ENCODE results near the gene FREM2. TPM values are rescaled to one million over a fixed set of nuclear protein-coding genes. Genes with fewer than 3 reads are reported as not detected.

The FREM2 gene
- total and polyA plus RNA-seq, 2 of the 4 experiments (the other 2 are of a cell fraction) = not detected

GRCh38 chr13:38785490-38785889 is 98.6 kb downstream of the FREM2 start:
- Histone ChIP-seq H3K4me2 (ENCODE audit: low read depth, low read length) (no peak overlapping the region), H3K56ac (ENCODE audit: extremely low read depth, insufficient read depth, low read length) (no peak overlapping the region), H4K91ac (ENCODE audit: insufficient read depth, low read depth, low read length) (no peak overlapping the region), H3K9me3 (ENCODE audit: control insufficient read depth, insufficient read depth, low read length) (no peaks in the 10 kb centered on the region), H3K4me1 (ENCODE audit: control insufficient read depth, insufficient read depth, low read length) (no peaks in the 10 kb centered on the region), H3K18ac (ENCODE audit: low read depth, low read length) (no peak overlapping the region), H3K36me3 (ENCODE audit: control insufficient read depth, insufficient read depth, low read length) (no peaks in the 10 kb centered on the region), H3K79me1 (ENCODE audit: low read depth in 1 of 2, low read length in 2 of 2) (no peaks in the 10 kb centered on the region), H4K20me1 (ENCODE audit: insufficient read depth, low read length) (no peaks in the 10 kb centered on the region), H3K4ac (ENCODE audit: low read depth, low read length) (no peak overlapping the region), H2AFZ (replicated peaks; ENCODE audit: low read length, poor library complexity) (no peak overlapping the region), H2BK5ac (ENCODE audit: low read depth, low read length, poor library complexity, severe bottlenecking) (no peak overlapping the region), H3K4me3 (ENCODE audit: insufficient read depth, low read depth, low read length) (no peak overlapping the region), H4K8ac (ENCODE audit: low read depth in 2 of 2, low read length in 2 of 2) (no peak overlapping the region), H3K14ac (replicated peaks; ENCODE audit: low read depth, low read length) (no peak overlapping the region), H3K27ac (ENCODE audit: insufficient read depth, low read length) (no peak overlapping the region), H3K23ac (ENCODE audit: low read depth, low read length) (no peak overlapping the region), H2BK20ac (ENCODE audit: low read depth, low read length) (no peak overlapping the region), H2AK5ac (ENCODE audit: low read depth, low read length) (no peak overlapping the region), H2BK15ac (ENCODE audit: low read depth, low read length) (no peak overlapping the region), H2AK9ac (replicated peaks; ENCODE audit: low read depth, low read length, poor library complexity) (no peak overlapping the region), H4K5ac (ENCODE audit: low read depth, low read length) (no peak overlapping the region), H3K27me3 (ENCODE audit: control insufficient read depth, insufficient read depth, low read length) (no peaks in the 10 kb centered on the region), H3K9me1 (ENCODE audit: insufficient read depth, low read length) (no peaks in the 10 kb centered on the region), H3K9ac (ENCODE audit: low read depth, low read length) (no peak overlapping the region), H2BK120ac (ENCODE audit: low read depth, low read length) (no peak overlapping the region)
- no peak for ATAC-seq (ENCODE audit: low read depth)
- BruUV-seq (replicated peaks) = no TSS peak
- in situ Hi-C loops (cut with MboI; ENCODE audit: low sequenced_read_pairs) (no loop called here), dilution Hi-C loops (cut with HindIII; ENCODE audit: low sequenced_read_pairs, unreplicated experiment) (no loop called here), intact Hi-C loops (cut with micrococcal nuclease) (no loop called here)
- DNase-seq = no peak
- WGBS, 2 experiments (ENCODE audit: extremely low coverage in 2 of 2, insufficient read length in 1 of 2) = no CpG with 5 or more reads among the region's 1 CpG
- POLR2A ChIA-PET (ENCODE audit: unreplicated experiment) = no interaction called here
- CTCF ChIA-PET = no interaction called here
- no peak for TF ChIP-seq RCOR1 (IDR thresholded peaks at IDR 0.05; ENCODE audit: insufficient replicate concordance, low read length)
- no peak for TF ChIP-seq NFE2L2 (IDR thresholded peaks at IDR 0.05; ENCODE audit: low read depth, low read length)
- no peak for TF ChIP-seq MAZ (IDR thresholded peaks at IDR 0.05; ENCODE audit: borderline replicate concordance, low read depth, low read length)
- TF ChIP-seq CEBPB (IDR thresholded peaks at IDR 0.05; ENCODE audit: low read depth, low read length) = no peak
- TF ChIP-seq USF2 (IDR thresholded peaks at IDR 0.05; ENCODE audit: low read depth, low read length) = no peak
- TF ChIP-seq MXI1 (IDR thresholded peaks at IDR 0.05; ENCODE audit: borderline replicate concordance, low read depth, low read length) = no peak
- TF ChIP-seq RFX5 (IDR thresholded peaks at IDR 0.05; ENCODE audit: low read depth, low read length) = no peak
- no peak for TF ChIP-seq SMC3 (IDR thresholded peaks at IDR 0.05; ENCODE audit: low read depth, low read length)
- no peak for TF ChIP-seq ELK1 (IDR thresholded peaks at IDR 0.05; ENCODE audit: borderline replicate concordance, low read depth, low read length)
- no peak for TF ChIP-seq CHD1 (IDR thresholded peaks at IDR 0.05; ENCODE audit: low read depth, low read length)
- no peak for TF ChIP-seq FOS (IDR thresholded peaks at IDR 0.05; ENCODE audit: low read depth, low read length)
- TF ChIP-seq POLR2A (IDR thresholded peaks at IDR 0.05; ENCODE audit: low read depth, low read length) = no peak
- no peak for TF ChIP-seq CTCF (conservative IDR thresholded peaks at IDR 0.05; ENCODE audit: low read depth, low read length)
- no peak for TF ChIP-seq BHLHE40 (IDR thresholded peaks at IDR 0.05; ENCODE audit: low read depth, low read length)
- TF ChIP-seq RAD21 (IDR thresholded peaks at IDR 0.05; ENCODE audit: low read length) = no peak
- no peak for TF ChIP-seq MAFK (IDR thresholded peaks at IDR 0.05; ENCODE audit: low read depth, low read length)

All from IMR-90 (cell line).